Fibroblast of gingiva (primary cell): Measurements from ENCODE around the gene HRC.
A peak's percentile ranks its signal among the peaks of the same experiment; 100 is the strongest.

Source experiments
- DNase-seq: peaks from one replicate; pipeline ENCODE4 v3.0.0-alpha.2; 2011; ENCODE audit warnings: low read depth

Gene HRC

DNA sequence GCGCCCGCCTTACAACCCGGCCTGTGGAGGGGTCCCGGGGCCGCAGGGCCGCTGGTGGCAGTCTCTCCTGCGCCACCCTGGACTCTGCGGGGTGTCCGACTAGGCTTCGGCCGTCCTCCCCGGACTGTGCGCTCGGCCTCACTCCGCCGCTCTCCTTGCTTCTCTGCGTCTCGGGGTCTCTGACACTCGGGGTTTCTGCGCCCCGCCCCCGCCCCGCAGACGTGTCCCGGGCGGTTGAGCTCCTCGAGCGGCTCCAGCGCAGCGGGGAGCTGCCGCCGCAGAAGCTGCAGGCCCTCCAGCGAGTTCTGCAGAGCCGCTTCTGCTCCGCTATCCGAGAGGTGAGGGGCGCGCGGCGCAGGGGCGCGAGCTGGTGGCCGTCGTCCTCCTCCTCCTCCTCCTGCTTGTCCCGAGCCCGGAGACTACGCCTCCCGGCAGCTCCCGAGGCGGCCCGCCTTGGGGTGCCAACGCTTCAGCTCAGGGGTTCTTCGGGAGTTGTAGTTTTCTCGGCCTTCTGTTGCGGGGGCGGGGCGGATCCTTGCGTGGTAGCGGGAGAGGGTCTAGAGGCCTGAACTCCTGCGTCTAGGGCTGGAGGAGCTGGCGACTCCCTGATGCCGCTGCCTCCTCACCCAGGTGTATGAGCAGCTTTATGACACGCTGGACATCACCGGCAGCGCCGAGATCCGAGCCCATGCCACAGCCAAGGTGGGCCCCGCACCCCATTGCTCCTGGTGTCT is 40.4 kb downstream of the HRC start:
- DNase-seq, result peak; percentile 51

DNA sequence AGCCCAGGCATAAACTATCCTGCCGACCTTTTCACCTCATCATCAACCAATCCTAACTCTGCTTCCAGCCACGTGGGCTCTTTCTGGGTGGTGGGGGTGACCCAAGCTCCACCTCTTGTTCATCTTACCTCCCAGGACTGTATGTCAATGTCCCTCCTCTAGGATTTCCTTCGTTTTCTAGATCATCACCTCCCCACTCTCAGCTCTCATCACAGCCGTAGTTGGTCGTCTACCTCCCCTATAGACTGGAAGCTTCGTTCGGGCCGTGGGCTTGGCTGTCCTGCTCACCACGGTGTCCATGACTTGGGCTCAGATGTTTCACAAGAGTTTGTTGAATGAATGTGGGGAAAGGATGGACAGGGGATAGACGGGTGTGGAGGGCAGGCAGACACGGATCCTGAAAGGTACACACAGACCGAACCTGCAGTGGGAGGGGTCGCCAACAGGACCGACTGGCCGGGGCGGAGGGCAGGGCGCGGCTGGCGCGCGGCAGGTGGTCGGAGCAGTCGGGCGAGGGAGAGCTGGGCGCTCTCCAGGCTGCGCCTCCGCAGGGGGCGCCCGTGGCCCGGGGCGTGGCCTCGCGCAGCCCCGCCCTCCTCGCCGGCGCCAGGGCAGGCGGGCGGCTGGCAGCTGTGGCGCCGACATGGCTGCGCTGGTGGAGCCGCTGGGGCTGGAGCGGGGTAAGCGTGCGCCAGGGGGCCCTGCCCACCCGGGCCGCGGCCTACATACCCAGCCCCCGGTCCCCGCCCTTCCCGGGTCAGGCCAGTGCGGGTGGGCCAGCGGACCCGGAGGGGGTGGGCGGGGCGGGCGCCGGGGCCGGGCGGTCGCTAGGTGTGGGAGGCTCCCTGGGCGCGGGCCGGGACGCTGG is 41.2 kb downstream of the HRC start, which contains the start of gene LIN7B:
Gene LIN7B (plus strand): TSS at position 609 of the 868 bp plus-strand sequence. CDS start 35 bp downstream, at position 644.
- DNase-seq, result peak; percentile 52

DNA sequence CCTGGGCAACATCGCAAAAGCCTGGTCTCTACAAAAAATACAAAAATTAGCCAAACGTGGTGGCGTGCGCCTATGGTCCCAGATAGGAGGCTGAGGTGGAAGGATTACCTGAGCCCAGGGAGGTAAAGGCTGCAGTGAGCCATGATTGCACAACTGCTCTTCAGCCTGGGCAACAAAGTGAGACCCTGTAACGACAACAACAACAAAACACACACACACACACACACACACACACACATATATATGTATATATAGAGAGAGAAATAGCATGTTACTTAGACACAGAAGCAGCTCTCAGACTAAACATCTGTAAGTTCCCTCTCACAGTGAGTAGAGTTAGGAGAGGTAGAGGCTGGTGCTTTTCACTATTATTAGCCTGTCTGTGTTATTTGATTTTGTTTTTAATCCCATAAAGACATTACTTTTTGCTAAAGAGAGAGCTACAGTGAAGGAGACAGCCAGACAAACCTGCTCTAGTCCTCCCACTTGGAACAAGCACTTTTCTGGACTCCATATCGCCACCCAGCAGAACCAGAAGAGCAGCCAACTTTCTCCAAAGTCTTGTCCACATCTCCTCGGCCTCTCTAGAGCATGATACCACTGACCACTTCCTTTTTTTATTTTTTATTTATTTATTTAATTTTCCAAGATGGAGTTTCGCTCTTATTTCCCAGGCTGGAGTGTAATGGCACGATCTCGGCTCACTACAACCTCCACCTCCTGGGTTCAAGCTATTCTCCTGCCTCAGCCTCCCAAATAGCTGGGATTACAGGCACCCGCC is 43.8 kb downstream of the HRC start:
- no peak for DNase-seq

DNA sequence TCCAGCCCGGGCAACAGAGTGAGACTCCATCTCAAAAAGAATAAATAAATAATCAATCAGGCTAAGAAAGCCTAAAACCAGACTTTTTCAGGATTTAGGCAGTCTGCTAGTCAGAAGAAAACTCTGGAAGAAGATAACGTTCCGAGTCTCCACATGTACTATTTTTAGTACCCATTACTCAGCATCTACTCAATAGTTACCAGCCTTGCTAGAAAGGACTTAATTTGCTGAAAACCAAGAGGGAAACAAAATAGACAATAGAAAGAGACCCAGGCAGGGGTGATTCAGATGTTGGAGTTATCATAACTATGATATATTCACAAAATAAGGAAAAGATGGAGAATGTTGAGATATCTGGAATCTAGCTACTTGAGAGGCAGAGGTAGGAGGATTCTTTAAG is 44.6 kb downstream of the HRC start:
- no peak for DNase-seq

DNA sequence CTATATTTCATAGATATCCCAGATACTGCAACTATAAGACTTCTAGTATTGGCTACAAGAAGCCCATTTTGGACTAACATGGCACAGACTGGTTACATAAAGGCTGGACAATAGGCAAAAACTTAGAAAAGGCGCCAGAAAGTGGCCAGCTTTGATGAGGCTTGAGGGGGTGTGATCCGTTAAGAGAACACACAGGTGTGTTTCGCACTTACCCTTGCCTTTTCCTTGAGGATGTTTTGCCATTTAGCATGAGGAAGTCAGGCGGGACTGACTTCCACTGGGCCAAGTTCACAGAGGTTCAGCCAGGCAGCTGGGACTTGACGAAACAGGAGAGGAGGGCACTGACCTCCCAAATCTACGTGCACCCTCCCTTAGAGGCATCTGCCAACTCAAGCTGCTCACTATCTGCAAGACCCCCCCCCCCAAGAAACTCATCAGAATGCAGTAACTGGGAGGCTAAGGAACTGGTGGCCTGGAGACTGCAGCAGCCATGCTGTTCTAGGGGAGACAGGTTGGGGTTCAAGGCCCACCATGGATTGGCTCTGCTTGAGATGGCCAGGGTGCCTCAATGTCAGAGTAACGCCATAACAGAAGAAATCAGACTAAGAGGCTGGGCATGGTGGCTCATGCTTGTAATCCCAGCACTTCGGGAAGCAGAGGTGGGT is 45.5 kb downstream of the HRC start:
- DNase-seq, result no peak

DNA sequence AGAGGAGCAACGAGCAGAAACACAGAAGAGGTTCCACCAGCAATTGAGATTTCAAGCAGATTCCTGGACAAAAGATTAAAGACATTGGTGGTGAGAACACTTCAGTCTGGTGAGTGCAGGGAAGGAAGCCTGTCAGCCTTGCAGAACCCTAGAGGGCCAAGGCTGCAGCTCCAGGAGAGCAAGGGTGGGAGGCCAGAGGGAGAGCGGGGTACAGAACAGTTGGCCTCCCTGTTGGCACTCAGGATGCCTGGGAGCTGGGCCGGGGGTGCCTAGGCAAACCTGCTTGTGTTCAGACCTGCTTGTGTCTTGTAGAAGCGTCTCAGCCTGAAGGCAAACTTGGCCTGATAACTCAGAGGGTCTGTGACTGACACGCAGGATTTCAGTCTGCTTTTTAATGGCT is 46.1 kb downstream of the HRC start:
- no peak for DNase-seq

DNA sequence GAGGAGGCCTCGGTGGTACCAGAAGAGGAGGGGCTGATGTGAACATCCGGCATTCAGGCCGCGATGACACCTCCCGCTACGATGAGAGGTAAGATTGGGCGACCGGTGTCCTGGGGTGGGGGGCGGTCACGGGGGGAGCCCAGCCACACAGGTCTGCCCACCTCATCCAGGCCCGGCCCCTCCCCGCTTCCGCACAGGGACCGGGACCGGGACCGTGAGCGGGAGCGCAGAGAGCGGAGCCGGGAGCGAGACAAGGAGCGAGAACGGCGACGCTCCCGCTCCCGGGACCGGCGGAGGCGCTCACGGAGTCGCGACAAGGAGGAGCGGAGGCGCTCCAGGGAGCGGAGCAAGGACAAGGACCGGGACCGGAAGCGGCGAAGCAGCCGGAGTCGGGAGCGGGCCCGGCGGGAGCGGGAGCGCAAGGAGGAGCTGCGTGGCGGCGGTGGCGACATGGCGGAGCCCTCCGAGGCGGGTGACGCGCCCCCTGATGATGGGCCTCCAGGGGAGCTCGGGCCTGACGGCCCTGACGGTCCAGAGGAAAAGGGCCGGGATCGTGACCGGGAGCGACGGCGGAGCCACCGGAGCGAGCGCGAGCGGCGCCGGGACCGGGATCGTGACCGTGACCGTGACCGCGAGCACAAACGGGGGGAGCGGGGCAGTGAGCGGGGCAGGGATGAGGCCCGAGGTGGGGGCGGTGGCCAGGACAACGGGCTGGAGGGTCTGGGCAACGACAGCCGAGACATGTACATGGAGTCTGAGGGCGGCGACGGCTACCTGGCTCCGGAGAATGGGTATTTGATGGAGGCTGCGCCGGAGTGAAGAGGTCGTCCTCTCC is 47.4 kb downstream of the HRC start:
- no peak for DNase-seq

- peak; percentile 35 for DNase-seq
Observed at GRCh38 chr19:49106648-49107135, 48.5 kb downstream of the HRC start.

- no peak for DNase-seq
Observed at GRCh38 chr19:49104229-49104864, 50.8 kb downstream of the HRC start.

GRCh38 chr19:49103331-49104085 is 51.7 kb downstream of the HRC start:
- no peak for DNase-seq

DNA sequence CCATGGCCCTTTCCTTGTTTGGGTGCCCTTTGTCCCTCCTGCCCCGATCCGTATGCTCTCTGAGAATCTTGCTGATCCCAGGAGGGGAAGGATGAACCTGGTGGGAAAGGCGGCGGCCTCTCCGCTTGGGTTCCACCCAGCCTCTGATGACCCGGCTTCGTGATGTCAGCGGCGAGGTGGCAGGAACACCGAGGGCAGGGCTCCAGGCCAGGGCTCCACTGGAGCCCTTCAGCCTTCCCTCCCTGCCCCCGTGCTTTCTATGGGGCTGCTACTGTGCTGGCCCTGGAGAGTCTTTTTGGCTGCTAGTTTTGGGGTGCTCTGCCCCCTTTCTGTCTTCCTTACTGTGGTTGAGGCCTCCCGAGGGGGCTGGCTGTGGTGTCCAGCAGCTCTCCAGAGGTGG is 52.9 kb downstream of the HRC start:
- DNase-seq, result no peak
